ENCODE data around the gene VSIG4.
"Not testable (repeated sequence)": the region's sequence is repeated elsewhere in the genome, so short reads cannot be mapped to it uniquely, and the experiment has no call there.

Gene VSIG4

GRCh38 chrX:66071126-66071525 is 31.2 kb upstream of the VSIG4 start:
- H3K9me3 ChIP-seq (ENCODE audit: insufficient read depth, low read depth, low read length) = no peaks in the 10 kb centered on the region
- no peak overlapping the region for H3K4me3 ChIP-seq (ENCODE audit: low read length, poor library complexity, severe bottlenecking)
- no peaks in the 10 kb centered on the region for H3K27me3 ChIP-seq (ENCODE audit: insufficient read depth, low read length, poor library complexity, severe bottlenecking)
- H3K79me2 ChIP-seq (ENCODE audit: insufficient read depth, low read length) = no peaks in the 10 kb centered on the region
- no peak overlapping the region for H2AFZ ChIP-seq (ENCODE audit: low read length)
- no peaks in the 10 kb centered on the region for H3F3A ChIP-seq (ENCODE audit: low read depth)
- no peak overlapping the region for H3K9ac ChIP-seq (ENCODE audit: low read depth, low read length, poor library complexity, severe bottlenecking)
- no peaks in the 10 kb centered on the region for H3K4me1 ChIP-seq (ENCODE audit: insufficient read depth, low read length, poor library complexity, severe bottlenecking)
- no peaks in the 10 kb centered on the region for H3K36me3 ChIP-seq (ENCODE audit: insufficient read depth, low read length)
- no peak for TF ChIP-seq CTCF (conservative IDR thresholded peaks at IDR 0.05; ENCODE audit: low read length)
- no peak for TF ChIP-seq EZH2phosphoT487 (IDR thresholded peaks at IDR 0.05; ENCODE audit: borderline replicate concordance)
- no peak overlapping the region for H3K4me2 ChIP-seq (ENCODE audit: low read depth, low read length, poor library complexity, severe bottlenecking)
- H4K20me1 ChIP-seq (ENCODE audit: insufficient read depth, low read length, poor library complexity, severe bottlenecking) = no peaks in the 10 kb centered on the region
- H3K9me2 ChIP-seq (replicated peaks; ENCODE audit: low read depth, low read length) = no peaks in the 10 kb centered on the region

GRCh38 chrX:66064261-66064660 is 24.4 kb upstream of the VSIG4 start:
- Histone ChIP-seq H3K9me3 (ENCODE audit: insufficient read depth, low read depth, low read length) (no peaks in the 10 kb centered on the region), H3F3A (ENCODE audit: low read depth) (no peaks in the 10 kb centered on the region), H3K27me3 (ENCODE audit: insufficient read depth, low read length, poor library complexity, severe bottlenecking) (no peaks in the 10 kb centered on the region), H3K4me2 (ENCODE audit: low read depth, low read length, poor library complexity, severe bottlenecking) (no peak overlapping the region), H3K4me1 (ENCODE audit: insufficient read depth, low read length, poor library complexity, severe bottlenecking) (no peaks in the 10 kb centered on the region), H3K79me2 (ENCODE audit: insufficient read depth, low read length) (no peaks in the 10 kb centered on the region), H4K20me1 (ENCODE audit: insufficient read depth, low read length, poor library complexity, severe bottlenecking) (no peaks in the 10 kb centered on the region), H3K9ac (ENCODE audit: low read depth, low read length, poor library complexity, severe bottlenecking) (no peak overlapping the region), H2AFZ (ENCODE audit: low read length) (no peak overlapping the region), H3K4me3 (ENCODE audit: low read length, poor library complexity, severe bottlenecking) (no peak overlapping the region), H3K36me3 (ENCODE audit: insufficient read depth, low read length) (no peaks in the 10 kb centered on the region), H3K9me2 (replicated peaks; ENCODE audit: low read depth, low read length) (no peaks in the 10 kb centered on the region)
- no peak for TF ChIP-seq EZH2phosphoT487 (IDR thresholded peaks at IDR 0.05; ENCODE audit: borderline replicate concordance)
- TF ChIP-seq CTCF (conservative IDR thresholded peaks at IDR 0.05; ENCODE audit: low read length) = no peak

- H3K4me1 ChIP-seq (ENCODE audit: insufficient read depth, low read length, poor library complexity, severe bottlenecking); H3K4me3 ChIP-seq (ENCODE audit: low read length, poor library complexity, severe bottlenecking); H3F3A ChIP-seq (ENCODE audit: low read depth); H3K36me3 ChIP-seq (ENCODE audit: insufficient read depth, low read length); H3K27me3 ChIP-seq (ENCODE audit: insufficient read depth, low read length, poor library complexity, severe bottlenecking); H3K9me2 ChIP-seq (replicated peaks; ENCODE audit: low read depth, low read length); H3K9me3 ChIP-seq (ENCODE audit: insufficient read depth, low read depth, low read length); H2AFZ ChIP-seq (ENCODE audit: low read length); H3K9ac ChIP-seq (ENCODE audit: low read depth, low read length, poor library complexity, severe bottlenecking); H3K79me2 ChIP-seq (ENCODE audit: insufficient read depth, low read length); H4K20me1 ChIP-seq (ENCODE audit: insufficient read depth, low read length, poor library complexity, severe bottlenecking); H3K4me2 ChIP-seq (ENCODE audit: low read depth, low read length, poor library complexity, severe bottlenecking): not testable (repeated sequence)
Measured at GRCh38 chrX:66057019-66057418, 17.1 kb upstream of the VSIG4 start.

GRCh38 chrX:66054978-66055377 is 15.1 kb upstream of the VSIG4 start:
- no peaks in the 10 kb centered on the region for H3K79me2 ChIP-seq (ENCODE audit: insufficient read depth, low read length)
- H2AFZ ChIP-seq (ENCODE audit: low read length) = no peak overlapping the region
- H4K20me1 ChIP-seq (ENCODE audit: insufficient read depth, low read length, poor library complexity, severe bottlenecking) = no peaks in the 10 kb centered on the region
- no peak overlapping the region for H3K4me2 ChIP-seq (ENCODE audit: low read depth, low read length, poor library complexity, severe bottlenecking)
- no peaks in the 10 kb centered on the region for H3K9me2 ChIP-seq (replicated peaks; ENCODE audit: low read depth, low read length)
- H3K9me3 ChIP-seq (ENCODE audit: insufficient read depth, low read depth, low read length) = no peaks in the 10 kb centered on the region
- no peaks in the 10 kb centered on the region for H3K36me3 ChIP-seq (ENCODE audit: insufficient read depth, low read length)
- no peaks in the 10 kb centered on the region for H3K4me1 ChIP-seq (ENCODE audit: insufficient read depth, low read length, poor library complexity, severe bottlenecking)
- TF ChIP-seq CTCF (conservative IDR thresholded peaks at IDR 0.05; ENCODE audit: low read length) = no peak
- no peak for TF ChIP-seq EZH2phosphoT487 (IDR thresholded peaks at IDR 0.05; ENCODE audit: borderline replicate concordance)
- H3K27me3 ChIP-seq (ENCODE audit: insufficient read depth, low read length, poor library complexity, severe bottlenecking) = no peaks in the 10 kb centered on the region
- no peak overlapping the region for H3K9ac ChIP-seq (ENCODE audit: low read depth, low read length, poor library complexity, severe bottlenecking)
- H3F3A ChIP-seq (ENCODE audit: low read depth) = no peaks in the 10 kb centered on the region
- no peak overlapping the region for H3K4me3 ChIP-seq (ENCODE audit: low read length, poor library complexity, severe bottlenecking)

Measured in Loucy (cell line).